ENCODE measurements around the gene IGFBP6.

DNA sequence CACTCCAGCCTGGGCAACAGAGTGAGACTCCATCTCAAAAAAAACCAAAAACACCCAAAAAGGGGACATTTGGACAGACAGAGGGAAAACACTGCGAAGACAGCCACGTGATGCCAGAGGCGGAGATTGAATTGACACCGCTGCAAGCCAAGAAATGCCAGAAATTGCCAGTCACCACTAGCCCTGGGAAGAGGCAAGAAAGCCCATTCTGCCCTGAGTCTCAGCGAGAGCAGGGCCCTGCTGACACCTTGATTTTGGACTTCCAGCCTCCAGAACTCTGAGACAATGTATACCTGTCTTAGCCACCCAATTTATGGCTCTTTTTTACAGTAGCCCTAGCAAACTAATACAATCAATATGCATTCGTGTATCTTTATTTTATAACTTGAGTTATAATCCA lies 7.4 kb upstream of the IGFBP6 start:
- TF ChIP-seq, protein P1, sequence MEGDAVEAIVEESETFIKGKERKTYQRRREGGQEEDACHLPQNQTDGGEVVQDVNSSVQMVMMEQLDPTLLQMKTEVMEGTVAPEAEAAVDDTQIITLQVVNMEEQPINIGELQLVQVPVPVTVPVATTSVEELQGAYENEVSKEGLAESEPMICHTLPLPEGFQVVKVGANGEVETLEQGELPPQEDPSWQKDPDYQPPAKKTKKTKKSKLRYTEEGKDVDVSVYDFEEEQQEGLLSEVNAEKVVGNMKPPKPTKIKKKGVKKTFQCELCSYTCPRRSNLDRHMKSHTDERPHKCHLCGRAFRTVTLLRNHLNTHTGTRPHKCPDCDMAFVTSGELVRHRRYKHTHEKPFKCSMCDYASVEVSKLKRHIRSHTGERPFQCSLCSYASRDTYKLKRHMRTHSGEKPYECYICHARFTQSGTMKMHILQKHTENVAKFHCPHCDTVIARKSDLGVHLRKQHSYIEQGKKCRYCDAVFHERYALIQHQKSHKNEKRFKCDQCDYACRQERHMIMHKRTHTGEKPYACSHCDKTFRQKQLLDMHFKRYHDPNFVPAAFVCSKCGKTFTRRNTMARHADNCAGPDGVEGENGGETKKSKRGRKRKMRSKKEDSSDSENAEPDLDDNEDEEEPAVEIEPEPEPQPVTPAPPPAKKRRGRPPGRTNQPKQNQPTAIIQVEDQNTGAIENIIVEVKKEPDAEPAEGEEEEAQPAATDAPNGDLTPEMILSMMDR (IDR thresholded peaks at IDR 0.05; ENCODE audit: low read length): no peak
- TF ChIP-seq EZH2phosphoT487 (IDR thresholded peaks at IDR 0.05; ENCODE audit: low read length): no peak
- no peak for TF ChIP-seq EZH2 (optimal IDR thresholded peaks at IDR 0.05; ENCODE audit: low read depth, low read length)
